Neural cell (in vitro differentiated cells): ENCODE results near the gene S100A8. TPM values are rescaled to one million over a fixed set of nuclear protein-coding genes. Genes with fewer than 3 reads are reported as not detected.

Source experiments
- H2AFZ ChIP-seq: fragments of 200-600, 300-800 bp; sonication (generic), shearing (Covaris generic); 2 replicates; pipeline ENCODE4 v1.6.0; 2014; ENCODE audit warnings: low read depth, mild to moderate bottlenecking, antibody characterized with exemption, low read length, moderate library complexity
- H3F3A ChIP-seq: fragments of 200-600 bp; shearing (Covaris generic); 2 replicates; pipeline ENCODE4 v1.6.1; 2016; ENCODE audit warnings: mild to moderate bottlenecking, moderate library complexity, mixed read lengths, antibody characterized with exemption, low read length; ENCODE audit not compliant: insufficient read depth, poor library complexity, severe bottlenecking
- H3K27ac ChIP-seq: fragments of 200-600, 300-800 bp; sonication (generic), shearing (Covaris generic); 2 replicates; pipeline ENCODE4 v1.5.1; 2014; ENCODE audit warnings: mild to moderate bottlenecking, low read length, moderate library complexity
- H3K27me3 ChIP-seq: fragments of 300-800, 200-600 bp; sonication (generic), shearing (Covaris generic); 2 replicates; pipeline ENCODE4 v1.6.0; 2014; ENCODE audit warnings: mild to moderate bottlenecking, low read depth, low read length, moderate library complexity; ENCODE audit not compliant: insufficient read depth
- H3K36me3 ChIP-seq: fragments of 300-800, 200-600 bp; sonication (generic), shearing (Covaris generic); 2 replicates; pipeline ENCODE4 v1.5.1; 2014; ENCODE audit warnings: mild to moderate bottlenecking, antibody characterized with exemption, low read length, moderate library complexity; ENCODE audit not compliant: insufficient read depth
- H3K4me2 ChIP-seq: fragments of 300-800, 200-600 bp; sonication (generic), shearing (Covaris generic); 2 replicates; pipeline ENCODE4 v1.6.0; 2014; ENCODE audit warnings: mild to moderate bottlenecking, low read length
- H3K4me3 ChIP-seq: fragments of 300-800, 200-600 bp; sonication (generic), shearing (Covaris generic); 2 replicates; pipeline ENCODE4 v1.5.1; 2014; ENCODE audit warnings: mild to moderate bottlenecking, low read length, moderate library complexity
- H3K79me2 ChIP-seq: fragments of 200-600 bp; shearing (Covaris generic); replicated peaks from 2 replicates; pipeline ENCODE4 v1.6.0; 2014; ENCODE audit warnings: mild to moderate bottlenecking, low read length, moderate library complexity; ENCODE audit not compliant: insufficient read depth
- H3K9ac ChIP-seq: fragments of 300-800, 200-600 bp; sonication (generic), shearing (Covaris generic); 2 replicates; pipeline ENCODE4 v1.6.1; 2016; ENCODE audit warnings: mild to moderate bottlenecking, low read length, mixed read lengths
- H3K9me2 ChIP-seq: fragments of 200-600 bp; shearing (Covaris generic); 2 replicates; pipeline ENCODE4 v1.6.1; 2016; ENCODE audit warnings: mild to moderate bottlenecking, low read length, mixed read lengths; ENCODE audit not compliant: insufficient read depth
- H3K9me3 ChIP-seq: fragments of 200-600, 300-800 bp; sonication (generic), shearing (Covaris generic); 2 replicates; pipeline ENCODE4 v1.6.1; 2016; ENCODE audit warnings: mild to moderate bottlenecking, mixed run types, low read length, moderate library complexity, mixed read lengths
- H4K20me1 ChIP-seq: fragments of 200-600 bp; shearing (Covaris generic); 2 replicates; pipeline ENCODE4 v1.6.1; 2016; ENCODE audit warnings: mild to moderate bottlenecking, mixed run types; ENCODE audit not compliant: insufficient read depth
- EP300 ChIP-seq: fragments of 450-650 bp; conservative IDR thresholded peaks from 2 replicates; pipeline ENCODE4 v1.6.1; 2014; ENCODE audit warnings: antibody characterized with exemption, mild to moderate bottlenecking, moderate library complexity; ENCODE audit not compliant: poor library complexity, severe bottlenecking
- EZH2 ChIP-seq: fragments of 200-600, 300-800 bp; shearing (Covaris generic), sonication (generic); IDR thresholded peaks from 2 replicates; pipeline ENCODE4 v1.6.1; 2014; ENCODE audit warnings: antibody characterized with exemption, low read length, borderline replicate concordance, mild to moderate bottlenecking; ENCODE audit not compliant: insufficient read depth, poor library complexity, severe bottlenecking
- MXI1 ChIP-seq: fragments of 450-650 bp; conservative IDR thresholded peaks from 2 replicates; pipeline ENCODE4 v1.6.1; 2014; ENCODE audit warnings: antibody characterized with exemption, mild to moderate bottlenecking; ENCODE audit not compliant: poor library complexity, severe bottlenecking
- POLR2AphosphoS5 ChIP-seq: IDR thresholded peaks from 2 replicates; pipeline ENCODE4 v1.6.1; 2012
- RAD21 ChIP-seq: fragments of 450-650 bp; conservative IDR thresholded peaks from 2 replicates; pipeline ENCODE4 v1.6.1; 2014; ENCODE audit warnings: antibody characterized with exemption, mild to moderate bottlenecking, moderate library complexity
- SMC3 ChIP-seq: fragments of 450-650 bp; conservative IDR thresholded peaks from 2 replicates; pipeline ENCODE4 v1.6.1; 2014; ENCODE audit warnings: antibody characterized with exemption, mild to moderate bottlenecking, moderate library complexity; ENCODE audit not compliant: poor library complexity
- TAF1 ChIP-seq: IDR thresholded peaks from 2 replicates; pipeline ENCODE4 v1.6.1; 2012; ENCODE audit warnings: low read depth
- polyA plus RNA-seq: library from polyadenylated mRNA; depleted of rRNA; stranded (reverse); fragments of >200 nt; gene quantifications from 2 replicates; pipeline ENCODE4 v1.2.3, GENCODE V29; 2014
- TF ChIP-seq, protein P1 (sequence below): IDR thresholded peaks from 2 replicates; pipeline ENCODE4 v1.6.1; 2012; ENCODE audit warnings: borderline replicate concordance
- TF ChIP-seq, protein P2 (sequence below): fragments of 450-650 bp; IDR thresholded peaks from 2 replicates; pipeline ENCODE4 v1.5.1; 2014; ENCODE audit warnings: antibody characterized with exemption, mild to moderate bottlenecking, moderate library complexity; ENCODE audit not compliant: poor library complexity, severe bottlenecking

Gene S100A8
- polyA plus RNA-seq, 1 donor from 2014 or later, result not detected

DNA sequence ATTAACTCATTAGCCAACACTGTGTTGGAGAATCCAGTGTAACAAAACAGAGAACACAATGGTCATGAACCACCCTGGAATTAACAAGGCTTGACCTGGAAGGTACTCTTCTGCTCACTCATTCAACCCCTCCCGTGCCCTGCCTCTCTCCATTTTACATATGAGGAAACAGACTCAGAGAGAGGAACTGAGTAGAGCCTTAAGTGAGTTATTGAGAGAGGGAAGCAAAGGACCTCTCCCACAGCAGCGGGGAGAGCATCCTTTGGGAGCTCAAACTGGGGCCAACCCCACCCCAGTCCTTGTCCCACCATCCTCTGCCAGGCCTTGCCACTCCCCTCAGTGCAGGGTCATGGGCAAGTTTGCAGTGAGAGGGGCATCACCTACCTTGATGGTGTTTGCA lies 16.8 kb downstream of the S100A8 start:
- no peak overlapping the region for H2AFZ ChIP-seq
- H4K20me1 ChIP-seq, result no peaks in the 10 kb centered on the region
- no peaks in the 10 kb centered on the region for H3K9me3 ChIP-seq
- H3K9ac ChIP-seq, result no peak overlapping the region
- no peaks in the 10 kb centered on the region for H3K27me3 ChIP-seq
- no peaks in the 10 kb centered on the region for H3K36me3 ChIP-seq
- no peaks in the 10 kb centered on the region for H3F3A ChIP-seq
- H3K27ac ChIP-seq, result no peak overlapping the region
- H3K4me2 ChIP-seq, result no peak overlapping the region
- H3K9me2 ChIP-seq, result no peaks in the 10 kb centered on the region
- no peak overlapping the region for H3K4me3 ChIP-seq
- H3K79me2 ChIP-seq, result no peaks in the 10 kb centered on the region
- TF ChIP-seq, protein P1, sequence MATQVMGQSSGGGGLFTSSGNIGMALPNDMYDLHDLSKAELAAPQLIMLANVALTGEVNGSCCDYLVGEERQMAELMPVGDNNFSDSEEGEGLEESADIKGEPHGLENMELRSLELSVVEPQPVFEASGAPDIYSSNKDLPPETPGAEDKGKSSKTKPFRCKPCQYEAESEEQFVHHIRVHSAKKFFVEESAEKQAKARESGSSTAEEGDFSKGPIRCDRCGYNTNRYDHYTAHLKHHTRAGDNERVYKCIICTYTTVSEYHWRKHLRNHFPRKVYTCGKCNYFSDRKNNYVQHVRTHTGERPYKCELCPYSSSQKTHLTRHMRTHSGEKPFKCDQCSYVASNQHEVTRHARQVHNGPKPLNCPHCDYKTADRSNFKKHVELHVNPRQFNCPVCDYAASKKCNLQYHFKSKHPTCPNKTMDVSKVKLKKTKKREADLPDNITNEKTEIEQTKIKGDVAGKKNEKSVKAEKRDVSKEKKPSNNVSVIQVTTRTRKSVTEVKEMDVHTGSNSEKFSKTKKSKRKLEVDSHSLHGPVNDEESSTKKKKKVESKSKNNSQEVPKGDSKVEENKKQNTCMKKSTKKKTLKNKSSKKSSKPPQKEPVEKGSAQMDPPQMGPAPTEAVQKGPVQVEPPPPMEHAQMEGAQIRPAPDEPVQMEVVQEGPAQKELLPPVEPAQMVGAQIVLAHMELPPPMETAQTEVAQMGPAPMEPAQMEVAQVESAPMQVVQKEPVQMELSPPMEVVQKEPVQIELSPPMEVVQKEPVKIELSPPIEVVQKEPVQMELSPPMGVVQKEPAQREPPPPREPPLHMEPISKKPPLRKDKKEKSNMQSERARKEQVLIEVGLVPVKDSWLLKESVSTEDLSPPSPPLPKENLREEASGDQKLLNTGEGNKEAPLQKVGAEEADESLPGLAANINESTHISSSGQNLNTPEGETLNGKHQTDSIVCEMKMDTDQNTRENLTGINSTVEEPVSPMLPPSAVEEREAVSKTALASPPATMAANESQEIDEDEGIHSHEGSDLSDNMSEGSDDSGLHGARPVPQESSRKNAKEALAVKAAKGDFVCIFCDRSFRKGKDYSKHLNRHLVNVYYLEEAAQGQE, result no peak
- TF ChIP-seq SMC3, result no peak
- TF ChIP-seq TAF1, result no peak
- no peak for TF ChIP-seq RAD21
- TF ChIP-seq POLR2AphosphoS5, result no peak
- TF ChIP-seq, protein P2, sequence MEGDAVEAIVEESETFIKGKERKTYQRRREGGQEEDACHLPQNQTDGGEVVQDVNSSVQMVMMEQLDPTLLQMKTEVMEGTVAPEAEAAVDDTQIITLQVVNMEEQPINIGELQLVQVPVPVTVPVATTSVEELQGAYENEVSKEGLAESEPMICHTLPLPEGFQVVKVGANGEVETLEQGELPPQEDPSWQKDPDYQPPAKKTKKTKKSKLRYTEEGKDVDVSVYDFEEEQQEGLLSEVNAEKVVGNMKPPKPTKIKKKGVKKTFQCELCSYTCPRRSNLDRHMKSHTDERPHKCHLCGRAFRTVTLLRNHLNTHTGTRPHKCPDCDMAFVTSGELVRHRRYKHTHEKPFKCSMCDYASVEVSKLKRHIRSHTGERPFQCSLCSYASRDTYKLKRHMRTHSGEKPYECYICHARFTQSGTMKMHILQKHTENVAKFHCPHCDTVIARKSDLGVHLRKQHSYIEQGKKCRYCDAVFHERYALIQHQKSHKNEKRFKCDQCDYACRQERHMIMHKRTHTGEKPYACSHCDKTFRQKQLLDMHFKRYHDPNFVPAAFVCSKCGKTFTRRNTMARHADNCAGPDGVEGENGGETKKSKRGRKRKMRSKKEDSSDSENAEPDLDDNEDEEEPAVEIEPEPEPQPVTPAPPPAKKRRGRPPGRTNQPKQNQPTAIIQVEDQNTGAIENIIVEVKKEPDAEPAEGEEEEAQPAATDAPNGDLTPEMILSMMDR, result no peak
- no peak for TF ChIP-seq EP300
- no peak for TF ChIP-seq EZH2
- TF ChIP-seq MXI1, result no peak

DNA sequence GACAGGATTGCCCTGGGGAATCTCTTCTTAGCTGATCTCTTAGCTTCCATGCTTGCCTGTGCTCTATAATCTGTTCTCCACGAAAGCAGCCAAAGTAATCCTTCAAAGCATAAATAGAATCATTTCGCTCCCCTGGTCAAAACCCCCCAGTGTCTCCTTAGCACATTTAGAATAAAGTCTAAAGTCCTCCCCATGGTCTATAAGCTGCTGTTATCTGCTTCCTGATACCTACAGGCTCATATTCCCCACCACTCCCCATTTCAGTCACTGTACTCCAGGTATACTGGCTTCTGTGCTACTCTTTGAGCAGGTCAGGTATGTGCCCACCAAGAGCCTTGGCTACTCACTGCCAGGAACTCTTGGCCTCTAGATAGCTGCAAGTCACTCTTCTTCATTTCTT lies 18.3 kb downstream of the S100A8 start:
- no peak overlapping the region for H3K4me2 ChIP-seq
- TF ChIP-seq POLR2AphosphoS5 (no peak), MXI1 (no peak), EZH2 (no peak), EP300 (no peak), TAF1 (no peak), RAD21 (no peak)
- H3F3A ChIP-seq, result no peaks in the 10 kb centered on the region
- H3K4me3 ChIP-seq, result no peak overlapping the region
- H3K9me2 ChIP-seq, result no peaks in the 10 kb centered on the region
- H3K9me3 ChIP-seq, result no peaks in the 10 kb centered on the region
- H3K27me3 ChIP-seq, result no peaks in the 10 kb centered on the region
- H4K20me1 ChIP-seq, result no peaks in the 10 kb centered on the region
- no peaks in the 10 kb centered on the region for H3K79me2 ChIP-seq
- H3K27ac ChIP-seq, result no peak overlapping the region
- no peak overlapping the region for H3K9ac ChIP-seq
- no peaks in the 10 kb centered on the region for H3K36me3 ChIP-seq
- no peak overlapping the region for H2AFZ ChIP-seq

DNA sequence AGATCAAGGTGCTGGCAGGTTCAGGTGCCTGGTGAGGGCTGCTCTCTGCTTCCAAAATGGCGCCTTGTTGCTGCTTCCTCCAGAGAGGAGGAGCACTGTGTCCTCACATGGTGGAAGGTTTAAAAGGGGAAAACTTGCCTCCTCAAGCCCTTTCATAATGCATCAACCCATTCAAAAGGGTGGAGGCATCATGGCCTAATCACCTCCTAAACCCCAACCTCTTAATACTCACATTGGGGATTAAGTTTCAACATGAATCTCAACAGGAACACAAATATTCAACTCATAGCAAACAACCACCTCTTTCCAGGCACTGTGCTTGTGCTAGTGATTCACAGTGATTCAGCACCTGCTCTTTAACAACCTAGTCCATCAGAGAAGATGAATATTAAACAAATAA lies 19.6 kb downstream of the S100A8 start:
- Histone ChIP-seq H3K4me3 (no peak overlapping the region), H4K20me1 (no peaks in the 10 kb centered on the region), H3K9me3 (no peaks in the 10 kb centered on the region), H3F3A (no peaks in the 10 kb centered on the region), H3K36me3 (no peaks in the 10 kb centered on the region), H2AFZ (no peak overlapping the region), H3K27me3 (no peaks in the 10 kb centered on the region), H3K9ac (no peak overlapping the region), H3K27ac (no peak overlapping the region), H3K79me2 (no peaks in the 10 kb centered on the region), H3K4me2 (no peak overlapping the region), H3K9me2 (no peaks in the 10 kb centered on the region)
- TF ChIP-seq TAF1 (no peak), POLR2AphosphoS5 (no peak), EP300 (no peak), SMC3 (no peak), EZH2 (no peak), RAD21 (no peak), MXI1 (no peak)
- TF ChIP-seq, protein P1, result no peak
- TF ChIP-seq, protein P2, result no peak
